H9 (cell line): ENCODE measurements around the gene MAPK7. TPM values are rescaled to one million over a fixed set of nuclear protein-coding genes. Genes with fewer than 3 reads are reported as not detected.

Experiments used
- DNase-seq: peaks from one replicate; pipeline ENCODE4 v3.0.0-alpha.2; 2017
- H2AFZ ChIP-seq: one replicate; pipeline ENCODE4 v1.6.1; 2013; ENCODE audit warnings: mild to moderate bottlenecking, low read length, control low read depth, moderate library complexity
- H2AK5ac ChIP-seq: 2 replicates; pipeline ENCODE4 v1.6.1; 2013; ENCODE audit warnings: low read length, control low read depth, mixed read lengths; ENCODE audit not compliant: insufficient read length
- H2BK120ac ChIP-seq: one replicate; pipeline ENCODE4 v1.6.1; 2013; ENCODE audit warnings: low read depth, mild to moderate bottlenecking, low read length, control low read depth, inconsistent platforms; ENCODE audit not compliant: poor library complexity, severe bottlenecking
- H2BK12ac ChIP-seq: 2 replicates; pipeline ENCODE4 v1.6.1; 2013; ENCODE audit warnings: low read length, control low read depth, mixed read lengths, low read depth; ENCODE audit not compliant: insufficient read length
- H2BK15ac ChIP-seq: 2 replicates; pipeline ENCODE4 v1.6.1; 2013; ENCODE audit warnings: low read depth, low read length, control low read depth
- H2BK20ac ChIP-seq: one replicate; pipeline ENCODE4 v1.6.1; 2013; ENCODE audit warnings: low read depth, mild to moderate bottlenecking, low read length, control low read depth, inconsistent platforms; ENCODE audit not compliant: poor library complexity, severe bottlenecking
- H2BK5ac ChIP-seq: 2 replicates; pipeline ENCODE4 v1.6.1; 2013; ENCODE audit warnings: low read length, control low read depth, mixed read lengths; ENCODE audit not compliant: insufficient read length
- H3K14ac ChIP-seq: 2 replicates; pipeline ENCODE4 v1.6.1; 2013; ENCODE audit warnings: low read length, control low read depth; ENCODE audit not compliant: insufficient read depth
- H3K18ac ChIP-seq: 2 replicates; pipeline ENCODE4 v1.6.1; 2013; ENCODE audit warnings: low read depth, mild to moderate bottlenecking, mixed read lengths, low read length, control low read depth; ENCODE audit not compliant: insufficient read length
- H3K23ac ChIP-seq: 2 replicates; pipeline ENCODE4 v1.6.1; 2013; ENCODE audit warnings: low read length, control low read depth, mixed read lengths, low read depth; ENCODE audit not compliant: insufficient read length
- H3K23me2 ChIP-seq: 2 replicates; pipeline ENCODE4 v1.6.1; 2013; ENCODE audit warnings: low read depth, mild to moderate bottlenecking, mixed read lengths, low read length, control low read depth; ENCODE audit not compliant: insufficient read length, poor library complexity, severe bottlenecking
- H3K27ac ChIP-seq: 2 replicates; pipeline ENCODE4 v1.5.1; 2013; ENCODE audit warnings: low read length, control low read depth, mixed read lengths, low read depth; ENCODE audit not compliant: insufficient read length
- H3K27me3 ChIP-seq: 2 replicates; pipeline ENCODE4 v1.6.1; 2013; ENCODE audit warnings: low read length, control low read depth, inconsistent platforms; ENCODE audit not compliant: insufficient read depth
- H3K4ac ChIP-seq: 2 replicates; pipeline ENCODE4 v1.6.1; 2013; ENCODE audit warnings: low read depth, mild to moderate bottlenecking, control low read depth, inconsistent platforms, low read length, moderate library complexity
- H3K4me1 ChIP-seq: 2 replicates; pipeline ENCODE4 v1.6.1; 2013; ENCODE audit warnings: low read length, control low read depth, inconsistent platforms; ENCODE audit not compliant: insufficient read depth
- H3K4me2 ChIP-seq: 2 replicates; pipeline ENCODE4 v1.6.1; 2013; ENCODE audit warnings: low read length, control low read depth, mixed read lengths; ENCODE audit not compliant: insufficient read length, insufficient read depth
- H3K56ac ChIP-seq: 2 replicates; pipeline ENCODE4 v1.6.1; 2013; ENCODE audit warnings: low read depth, mild to moderate bottlenecking, mixed read lengths, low read length, control low read depth; ENCODE audit not compliant: insufficient read length
- H3K79me1 ChIP-seq: 2 replicates; pipeline ENCODE4 v1.6.1; 2013; ENCODE audit warnings: low read depth, mild to moderate bottlenecking, moderate library complexity, low read length, control low read depth, inconsistent platforms; ENCODE audit not compliant: insufficient read depth, poor library complexity, severe bottlenecking
- H3K79me2 ChIP-seq: 2 replicates; pipeline ENCODE4 v1.6.1; 2013; ENCODE audit warnings: low read length, control low read depth, inconsistent platforms; ENCODE audit not compliant: insufficient read depth
- H3K9ac ChIP-seq: 2 replicates; pipeline ENCODE4 v1.6.1; 2013; ENCODE audit warnings: low read length, control low read depth, mixed read lengths; ENCODE audit not compliant: insufficient read length; ENCODE audit errors: extremely low read depth
- H3K9me3 ChIP-seq: one replicate; pipeline ENCODE4 v1.6.1; 2013; ENCODE audit warnings: low read depth, low read length, inconsistent platforms; ENCODE audit not compliant: control insufficient read depth
- H3T11ph ChIP-seq: one replicate; pipeline ENCODE4 v1.6.1; 2013; ENCODE audit warnings: mild to moderate bottlenecking, low read length, control low read depth, inconsistent platforms
- H4K20me1 ChIP-seq: one replicate; pipeline ENCODE4 v1.6.1; 2013; ENCODE audit not compliant: control insufficient read depth, insufficient read length, insufficient read depth
- H4K5ac ChIP-seq: 2 replicates; pipeline ENCODE4 v1.6.1; 2013; ENCODE audit warnings: low read depth, mild to moderate bottlenecking, mixed read lengths, low read length, control low read depth; ENCODE audit not compliant: insufficient read length
- H4K8ac ChIP-seq: replicated peaks from 2 replicates; pipeline ENCODE4 v1.6.1; 2013; ENCODE audit warnings: low read length, control low read depth, mixed read lengths, low read depth; ENCODE audit not compliant: insufficient read length
- H4K91ac ChIP-seq: 2 replicates; pipeline ENCODE4 v1.6.1; 2013; ENCODE audit warnings: low read depth, mild to moderate bottlenecking, moderate library complexity, mixed read lengths, low read length, control low read depth; ENCODE audit not compliant: insufficient read length
- H3K27ac Mint-ChIP-seq, 3 experiments: 2 replicates in 2 of 3; 3 replicates in 1 of 3; pipeline ENCODE4 v1.8.0; 2020 to 2021; ENCODE audit warnings: mixed read lengths in 3 of 3, mild to moderate bottlenecking in 1 of 3, moderate library complexity in 1 of 3
- H3K27me3 Mint-ChIP-seq: 2 replicates; pipeline ENCODE4 v1.8.0; 2021; ENCODE audit warnings: low read depth, mild to moderate bottlenecking, moderate library complexity, mixed read lengths
- H3K36me3 Mint-ChIP-seq, 3 experiments: 2 replicates in 2 of 3; 3 replicates in 1 of 3; pipeline ENCODE4 v1.8.0; 2020 to 2021; ENCODE audit warnings: low read depth in 3 of 3, mixed read lengths in 3 of 3; ENCODE audit not compliant: insufficient read depth in 1 of 3
- H3K4me1 Mint-ChIP-seq, 2 experiments: 2 replicates each; pipeline ENCODE4 v1.8.0; 2020; ENCODE audit warnings: mixed read lengths in 2 of 2
- H3K4me3 Mint-ChIP-seq, 2 experiments: 2 replicates in 1 of 2; 3 replicates in 1 of 2; pipeline ENCODE4 v1.8.0; 2020 to 2021; ENCODE audit warnings: mild to moderate bottlenecking in 2 of 2, mixed read lengths in 2 of 2, moderate library complexity in 1 of 2
- H3K9me3 Mint-ChIP-seq, 2 experiments: 2 replicates in 1 of 2; 3 replicates in 1 of 2; pipeline ENCODE4 v1.8.0; 2020; ENCODE audit warnings: mild to moderate bottlenecking in 2 of 2, mixed read lengths in 2 of 2, moderate library complexity in 1 of 2
- CTCF ChIP-seq: fragments of 200-600 bp; sonication (generic); conservative IDR thresholded peaks from 3 replicates; pipeline ENCODE4 v1.8.0; 2021; ENCODE audit warnings: antibody characterized with exemption, mild to moderate bottlenecking
- WGBS: extraction: QIAGEN DNeasy Blood & Tissue Kit; methylation state at CpG from one replicate; pipeline ENCODE4 v1.1.7; 2013; ENCODE audit warnings: missing lambda C conversion rate, low lambda C conversion rate, mixed read lengths; ENCODE audit not compliant: insufficient read length; ENCODE audit errors: extremely low coverage; 5-methylcytosine and 5-hydroxymethylcytosine counted together
- total RNA-seq: library from RNA; stranded (reverse); gene quantifications from 2 replicates; pipeline ENCODE4 v1.2.1, GENCODE V29; 2021

MAPK7 gene
- total RNA-seq, 1 experiment from 2014 or later = 43.8 TPM

DNA sequence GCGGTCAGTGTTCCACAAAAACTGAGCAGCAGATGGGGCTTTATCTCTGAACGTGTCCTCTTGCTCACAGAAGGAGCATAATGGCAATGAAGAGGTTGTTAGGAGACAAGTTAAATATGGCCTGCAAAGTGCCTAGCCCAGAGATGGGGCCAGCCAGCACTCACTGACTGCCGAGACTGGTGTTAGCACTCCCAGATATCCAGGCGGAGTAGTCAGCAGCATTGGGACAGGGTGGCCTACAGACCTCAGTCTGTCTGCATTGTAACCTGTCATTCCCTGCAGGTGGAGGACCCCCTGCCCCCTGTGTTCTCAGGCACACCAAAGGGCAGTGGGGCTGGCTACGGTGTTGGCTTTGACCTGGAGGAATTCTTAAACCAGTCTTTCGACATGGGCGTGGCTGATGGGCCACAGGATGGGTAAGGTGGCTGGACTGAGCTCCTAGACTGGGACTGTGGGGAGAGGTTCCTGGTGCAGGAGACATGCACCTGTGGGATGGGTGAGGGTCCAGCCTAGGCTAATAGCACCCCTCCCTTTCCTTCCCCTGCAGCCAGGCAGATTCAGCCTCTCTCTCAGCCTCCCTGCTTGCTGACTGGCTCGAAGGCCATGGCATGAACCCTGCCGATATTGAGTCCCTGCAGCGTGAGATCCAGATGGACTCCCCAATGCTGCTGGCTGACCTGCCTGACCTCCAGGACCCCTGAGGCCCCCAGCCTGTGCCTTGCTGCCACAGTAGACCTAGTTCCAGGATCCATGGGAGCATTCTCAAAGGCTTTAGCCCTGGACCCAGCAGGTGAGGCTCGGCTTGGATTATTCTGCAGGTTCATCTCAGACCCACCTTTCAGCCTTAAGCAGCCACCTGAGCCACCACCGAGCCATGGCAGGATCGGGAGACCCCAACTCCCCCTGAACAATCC lies 4.5 kb downstream of the MAPK7 start:
- H3K79me2 ChIP-seq = peaks cover 4% of the 10 kb centered on the region; the same call in 1 of the 2 replicates
- no peak overlapping the region for H3K23ac ChIP-seq
- no peaks in the 10 kb centered on the region for H3K9me3 ChIP-seq
- Mint-ChIP-seq H3K9me3 (no peaks in the 10 kb centered on the region), H3K27me3 (no peaks in the 10 kb centered on the region), H3K27ac (no peak overlapping the region; a peak in 2 of 7 replicates), H3K36me3 (peaks cover 37 to 63% (median 62%) of the 10 kb centered on the region in 3 experiments), H3K4me3 (no peak overlapping the region), H3K4me1 (peaks cover 30 to 47% of the 10 kb centered on the region in 2 experiments)
- H3K27me3 ChIP-seq = no peaks in the 10 kb centered on the region
- DNase-seq = no peak
- peaks cover 6% of the 10 kb centered on the region for H3K79me1 ChIP-seq
- H3K27ac ChIP-seq = no peak overlapping the region
- H2AK5ac ChIP-seq = no peak overlapping the region
- H4K5ac ChIP-seq = no peak overlapping the region
- no peak overlapping the region for H2BK120ac ChIP-seq
- no peak overlapping the region for H4K8ac ChIP-seq
- H4K91ac ChIP-seq = no peak overlapping the region
- H2BK5ac ChIP-seq = no peak overlapping the region
- H3K56ac ChIP-seq = no peak overlapping the region
- no peak overlapping the region for H2BK20ac ChIP-seq
- H3K18ac ChIP-seq = no peak overlapping the region
- no peaks in the 10 kb centered on the region for H4K20me1 ChIP-seq
- H3K23me2 ChIP-seq = peaks cover 7% of the 10 kb centered on the region
- H3K14ac ChIP-seq = no peak overlapping the region
- H3K4ac ChIP-seq = no peak overlapping the region
- H3K4me2 ChIP-seq = no peak overlapping the region
- no peak for TF ChIP-seq CTCF
- H3K4me1 ChIP-seq = peaks cover under 1% of the 10 kb centered on the region; the same call in 1 of the 2 replicates
- no CpG with 5 or more reads among the region's 13 CpGs for WGBS
- H3K9ac ChIP-seq = no peak overlapping the region
- H2BK15ac ChIP-seq = no peak overlapping the region
- no peak overlapping the region for H3T11ph ChIP-seq
- H2BK12ac ChIP-seq = no peak overlapping the region
- H2AFZ ChIP-seq = no peak overlapping the region
